H1 (cell line): ENCODE data around the gene FASTK. TPM values are rescaled to one million over a fixed set of nuclear protein-coding genes. Genes with fewer than 3 reads are reported as not detected.

Experiments used
- ASH2L ChIP-seq: fragments of 200-600, 300-600 bp; sonication (generic); IDR thresholded peaks from one replicate; pipeline ENCODE4 v1.7.1; 2017; ENCODE audit warnings: low read length
- BCL11A ChIP-seq, 2 experiments: IDR thresholded peaks; one replicate each; pipeline ENCODE4 v1.6.1; 2011; ENCODE audit warnings: low read depth in 2 of 2, low read length in 2 of 2, mild to moderate bottlenecking in 2 of 2
- BRCA1 ChIP-seq: IDR thresholded peaks from 2 replicates; pipeline ENCODE4 v1.6.1; 2012; ENCODE audit warnings: low read depth, low read length, improper control_type of control experiment
- CEBPB ChIP-seq: IDR thresholded peaks from 2 replicates; pipeline ENCODE4 v1.6.1; 2012; ENCODE audit warnings: low read depth, low read length
- CHD2 ChIP-seq: IDR thresholded peaks from 2 replicates; pipeline ENCODE4 v1.6.1; 2012; ENCODE audit warnings: low read length, improper control_type of control experiment
- CTBP2 ChIP-seq: IDR thresholded peaks from 2 replicates; pipeline ENCODE4 v1.7.0; 2011; ENCODE audit warnings: borderline replicate concordance, mild to moderate bottlenecking, moderate library complexity, mixed read lengths, low read length; ENCODE audit not compliant: insufficient read depth, insufficient read length
- EZH2 ChIP-seq: fragments of 200-600 bp; sonication (generic); IDR thresholded peaks from 2 replicates; pipeline ENCODE4 v1.7.1; 2012; ENCODE audit warnings: low read depth, mild to moderate bottlenecking, moderate library complexity, low read length, inconsistent platforms; ENCODE audit not compliant: severe bottlenecking
- GTF2F1 ChIP-seq: IDR thresholded peaks from 2 replicates; pipeline ENCODE4 v1.6.1; 2012; ENCODE audit warnings: low read depth, low read length, improper control_type of control experiment, borderline replicate concordance
- HDAC6 ChIP-seq: IDR thresholded peaks from one replicate; pipeline ENCODE4 v1.7.1; 2012; ENCODE audit warnings: low read depth, mild to moderate bottlenecking, inconsistent platforms, low read length, moderate library complexity
- KDM4A ChIP-seq: IDR thresholded peaks from one replicate; pipeline ENCODE4 v1.7.1; 2012; ENCODE audit warnings: low read depth, mild to moderate bottlenecking, moderate library complexity, low read length, inconsistent platforms; ENCODE audit not compliant: severe bottlenecking
- KDM5A ChIP-seq: fragments of 200-600 bp; IDR thresholded peaks from 2 replicates; pipeline ENCODE4 v1.7.1; 2012; ENCODE audit warnings: mild to moderate bottlenecking, low read length, inconsistent platforms, mixed read lengths
- POLR2AphosphoS5 ChIP-seq: IDR thresholded peaks from 2 replicates; pipeline ENCODE4 v1.6.1; 2011; ENCODE audit warnings: low read depth, low read length
- POU5F1 ChIP-seq: IDR thresholded peaks from 2 replicates; pipeline ENCODE4 v1.6.1; 2011; ENCODE audit warnings: low read depth, mild to moderate bottlenecking, low read length, moderate library complexity
- SIN3A ChIP-seq, 2 experiments: IDR thresholded peaks in 1 of 2; conservative IDR thresholded peaks in 1 of 2; 2 replicates each; pipeline ENCODE4 v1.6.1; 2011 to 2012; ENCODE audit warnings: low read length in 2 of 2, improper control_type of control experiment in 1 of 2, low read depth in 1 of 2, mild to moderate bottlenecking in 1 of 2
- SIRT6 ChIP-seq: IDR thresholded peaks from one replicate; pipeline ENCODE4 v1.7.1; 2012; ENCODE audit warnings: low read length, inconsistent platforms
- SP1 ChIP-seq: IDR thresholded peaks from 2 replicates; pipeline ENCODE4 v1.6.1; 2011; ENCODE audit warnings: low read depth, low read length
- TAF7 ChIP-seq: optimal IDR thresholded peaks from 2 replicates; pipeline ENCODE3; 2011; ENCODE audit warnings: low read depth, mild to moderate bottlenecking, inconsistent platforms, low read length, moderate library complexity, borderline replicate concordance
- TEAD4 ChIP-seq: IDR thresholded peaks from 2 replicates; pipeline ENCODE4 v1.6.1; 2012; ENCODE audit warnings: low read depth, low read length, inconsistent platforms, mixed read lengths
- polyA plus RNA-seq, 7 experiments: library from polyadenylated mRNA; depleted of rRNA in 3 of 7; stranded (reverse) in 5 of 7; unstranded in 2 of 7; fragments of >200 nt in 5 of 7; fragments of 200-250 nt in 2 of 7; gene quantifications; 1 replicate in 5 of 7; 2 replicates in 1 of 7; 4 replicates in 1 of 7; pipeline versions ENCODE4 v1.2.1 to v1.2.3, GENCODE V29; 2011 to 2013; ENCODE audit warnings: missing spikeins in 2 of 7, mixed read lengths in 2 of 7
- total RNA-seq: library from RNA; stranded (reverse); fragmentation: NEBNext Ultra II Directional; extraction: Animal tissue kit (Norgen Biotek cat#: 25700); gene quantifications from 2 replicates; pipeline ENCODE4 v1.2.1, GENCODE V29; 2021

The FASTK gene
- total and polyA plus RNA-seq, 2 of the 8 experiments (the other 6 are each of a cell fraction or from before 2014, with no cell fraction given), result 39.4 to 84.0 TPM

- TF ChIP-seq HDAC6 (no peak), TEAD4 (no peak), SP1 (no peak), GTF2F1 (no peak), BCL11A (IDR thresholded peaks at IDR 0.05; ENCODE audit: low read depth in 2 of 2, low read length in 2 of 2) (no peak), POLR2AphosphoS5 (no peak), BRCA1 (no peak; the same call in 1 of the 2 replicates), EZH2 (no peak), CTBP2 (no peak), SIRT6 (no peak), ASH2L (no peak), KDM4A (no peak), CHD2 (no peak), KDM5A (no peak), POU5F1 (no peak), CEBPB (no peak), SIN3A (conservative IDR thresholded peaks at IDR 0.05 in 1 of 2, IDR thresholded peaks at IDR 0.05 in 1 of 2; ENCODE audit: low read depth in 1 of 2, low read length in 2 of 2) (peak; percentile 98 to 99), TAF7 (peak; percentile 65)
- TF ChIP-seq, all 59 proteins: peak for 13
Observed at GRCh38 chr7:151051108-151051507, 29.5 kb downstream of the FASTK start (continued).
